HEK293 (cell line): ENCODE results near the gene CRYBG1.

Experiments used
- CTCF ChIP-seq: fragments of 450-650 bp; formaldehyde crosslinking; IDR thresholded peaks from 2 replicates; pipeline ENCODE4 v1.5.1; 2016; ENCODE audit warnings: missing biosample characterization, missing genetic modification characterization
- ZNF138 ChIP-seq: fragments of 450-650 bp; formaldehyde crosslinking; IDR thresholded peaks from 2 replicates; pipeline ENCODE4 v1.5.1; 2016; ENCODE audit warnings: missing biosample characterization, missing genetic modification characterization, borderline replicate concordance

GRCh38 chr6:106477790-106478189 is 117.3 kb downstream of the CRYBG1 start:
- no peak for TF ChIP-seq ZNF138 (tag by site-specific recombination)
- TF ChIP-seq CTCF (tag by site-specific recombination) = no peak
